ENCODE data around the gene TAB2. TPM values are rescaled to one million over a fixed set of nuclear protein-coding genes. Genes with fewer than 3 reads are reported as not detected.

Gene TAB2
- total RNA-seq, 1 donor from 2014 or later: 50.6 TPM

GRCh38 chr6:149397384-149397783, 79.9 kb downstream of the TAB2 start:
- Mint-ChIP-seq H3K4me3 (ENCODE audit: unreplicated experiment) (no peak overlapping the region), H3K27me3 (ENCODE audit: unreplicated experiment) (no peaks in the 10 kb centered on the region), H3K36me3 (ENCODE audit: unreplicated experiment) (peaks cover 51% of the 10 kb centered on the region), H3K9me3 (ENCODE audit: unreplicated experiment) (peaks cover 7% of the 10 kb centered on the region), H3K4me1 (ENCODE audit: unreplicated experiment) (peaks cover 2% of the 10 kb centered on the region), H3K27ac (ENCODE audit: unreplicated experiment) (no peak overlapping the region)
- DNase-seq (ENCODE audit: extremely low spot score, unreplicated experiment): no peak
- TF ChIP-seq CTCF (IDR thresholded peaks at IDR 0.05): no peak

GRCh38 chr6:149400050-149400449, 82.5 kb downstream of the TAB2 start, which contains the start of gene SUMO4:
SUMO4 (plus strand) TSS chr6:149400262; CDS start chr6:149400392, 130 bp downstream.
- no peak for TF ChIP-seq CTCF (IDR thresholded peaks at IDR 0.05)
- no peak within 1 kb of the TSS for H3K27ac Mint-ChIP-seq (ENCODE audit: unreplicated experiment)
- H3K27me3 Mint-ChIP-seq (ENCODE audit: unreplicated experiment): no peaks in the 10 kb centered on the region
- no peak within 1 kb of the TSS for H3K4me3 Mint-ChIP-seq (ENCODE audit: unreplicated experiment)
- H3K9me3 Mint-ChIP-seq (ENCODE audit: unreplicated experiment): peaks cover 7% of the 10 kb centered on the region
- DNase-seq (ENCODE audit: extremely low spot score, unreplicated experiment): no peak
- no peaks in the 10 kb centered on the region for H3K4me1 Mint-ChIP-seq (ENCODE audit: unreplicated experiment)
- H3K36me3 Mint-ChIP-seq (ENCODE audit: unreplicated experiment): peaks cover 62% of the 10 kb centered on the region

- H3K36me3 Mint-ChIP-seq (ENCODE audit: unreplicated experiment): peaks cover 59% of the 10 kb centered on the region
These were observed 86.0 kb downstream of the TAB2 start for GRCh38 chr6:149403534-149403933.

GRCh38 chr6:149405823-149406765, 88.6 kb downstream of the TAB2 start:
- TF ChIP-seq CTCF (IDR thresholded peaks at IDR 0.05): no peak
- no peak overlapping the region for H3K27ac Mint-ChIP-seq (ENCODE audit: unreplicated experiment)
- no peaks in the 10 kb centered on the region for H3K27me3 Mint-ChIP-seq (ENCODE audit: unreplicated experiment)
- DNase-seq (ENCODE audit: extremely low spot score, unreplicated experiment): no peak
- H3K36me3 Mint-ChIP-seq (ENCODE audit: unreplicated experiment): peaks cover 51% of the 10 kb centered on the region
- H3K4me1 Mint-ChIP-seq (ENCODE audit: unreplicated experiment): no peaks in the 10 kb centered on the region
- no peaks in the 10 kb centered on the region for H3K9me3 Mint-ChIP-seq (ENCODE audit: unreplicated experiment)
- H3K4me3 Mint-ChIP-seq (ENCODE audit: unreplicated experiment): no peak overlapping the region

More at GRCh38 chr6:149403534-149403933, 86.0 kb downstream of the TAB2 start:
- Mint-ChIP-seq H3K4me1 (ENCODE audit: unreplicated experiment) (no peaks in the 10 kb centered on the region), H3K27ac (ENCODE audit: unreplicated experiment) (no peak overlapping the region), H3K4me3 (ENCODE audit: unreplicated experiment) (no peak overlapping the region), H3K27me3 (ENCODE audit: unreplicated experiment) (no peaks in the 10 kb centered on the region), H3K9me3 (ENCODE audit: unreplicated experiment) (no peaks in the 10 kb centered on the region)
- no peak for DNase-seq (ENCODE audit: extremely low spot score, unreplicated experiment)
- no peak for TF ChIP-seq CTCF (IDR thresholded peaks at IDR 0.05)

- H3K27me3 Mint-ChIP-seq (ENCODE audit: unreplicated experiment): no peaks in the 10 kb centered on the region
- H3K9me3 Mint-ChIP-seq (ENCODE audit: unreplicated experiment): peaks cover 2% of the 10 kb centered on the region
- no peak overlapping the region for H3K27ac Mint-ChIP-seq (ENCODE audit: unreplicated experiment)
- H3K4me3 Mint-ChIP-seq (ENCODE audit: unreplicated experiment): no peak overlapping the region
- no peaks in the 10 kb centered on the region for H3K4me1 Mint-ChIP-seq (ENCODE audit: unreplicated experiment)
- H3K36me3 Mint-ChIP-seq (ENCODE audit: unreplicated experiment): peaks cover 39% of the 10 kb centered on the region
- TF ChIP-seq CTCF (IDR thresholded peaks at IDR 0.05): no peak
- no peak for DNase-seq (ENCODE audit: extremely low spot score, unreplicated experiment)
These were observed 92.1 kb downstream of the TAB2 start for GRCh38 chr6:149409617-149410016.

Data from osteocyte (in vitro differentiated cells).